Esophagus mucosa (tissue), 1 donor: ENCODE data around the gene STK32B. TPM values are rescaled to one million over a fixed set of nuclear protein-coding genes. Genes with fewer than 3 reads are reported as not detected.

ENCODE experiments used
- ATAC-seq: fragments of 200-7000 bp; cut with Tn5 transposase; one replicate; pipeline ENCODE4 v1.9.1; 2020
- total RNA-seq: library from RNA; stranded (reverse); gene quantifications from one replicate; pipeline ENCODE4 v1.2.4, GENCODE V29; 2023
- donor health status: DM: yes; HTN: yes; CAD: no.

The STK32B gene
- total RNA-seq, 1 donor from 2014 or later: 0.28 TPM

- ATAC-seq: no peak
Observed at GRCh38 chr4:5072948-5073347, 21.7 kb downstream of the STK32B start.

- ATAC-seq: no peak
Observed at GRCh38 chr4:5078009-5078408, 26.7 kb downstream of the STK32B start.

GRCh38 chr4:5079581-5079980 lies 28.3 kb downstream of the STK32B start:
- no peak for ATAC-seq

GRCh38 chr4:5081441-5081999 lies 30.2 kb downstream of the STK32B start:
- ATAC-seq: no peak

- no peak for ATAC-seq
Observed at GRCh38 chr4:5082376-5082775, 31.1 kb downstream of the STK32B start.

GRCh38 chr4:5084911-5085475 lies 33.7 kb downstream of the STK32B start:
- no peak for ATAC-seq

GRCh38 chr4:5086535-5086934 lies 35.3 kb downstream of the STK32B start:
- no peak for ATAC-seq

- ATAC-seq: no peak
Observed at GRCh38 chr4:5096261-5096660, 45.0 kb downstream of the STK32B start.

GRCh38 chr4:5098176-5098575 lies 46.9 kb downstream of the STK32B start:
- ATAC-seq: no peak

- ATAC-seq: no peak
Observed at GRCh38 chr4:5100336-5100735, 49.1 kb downstream of the STK32B start.

GRCh38 chr4:5100986-5101385 lies 49.7 kb downstream of the STK32B start:
- ATAC-seq: no peak

- ATAC-seq: no peak
Observed at GRCh38 chr4:5101571-5101970, 50.3 kb downstream of the STK32B start.

- ATAC-seq: no peak
Observed at GRCh38 chr4:5110901-5111300, 59.6 kb downstream of the STK32B start.

- ATAC-seq: no peak
Observed at GRCh38 chr4:5112333-5113095, 61.2 kb downstream of the STK32B start.

- no peak for ATAC-seq
Observed at GRCh38 chr4:5114950-5115349, 63.7 kb downstream of the STK32B start.

GRCh38 chr4:5118091-5118786 lies 67.0 kb downstream of the STK32B start:
- no peak for ATAC-seq

- ATAC-seq: no peak
Observed at GRCh38 chr4:5118994-5119835, 67.9 kb downstream of the STK32B start.

- ATAC-seq: no peak
Observed at GRCh38 chr4:5120067-5120466, 68.8 kb downstream of the STK32B start.

- no peak for ATAC-seq
Observed at GRCh38 chr4:5120468-5120867, 69.2 kb downstream of the STK32B start.

GRCh38 chr4:5122114-5122513 lies 70.8 kb downstream of the STK32B start:
- ATAC-seq: no peak

- ATAC-seq: no peak
Observed at GRCh38 chr4:5124876-5125275, 73.6 kb downstream of the STK32B start.

- ATAC-seq: no peak
Observed at GRCh38 chr4:5125321-5125720, 74.0 kb downstream of the STK32B start.

GRCh38 chr4:5126231-5126630 lies 75.0 kb downstream of the STK32B start:
- no peak for ATAC-seq
